Measurements from ENCODE around the gene SHMT1. TPM values are rescaled to one million over a fixed set of nuclear protein-coding genes. Genes with fewer than 3 reads are reported as not detected.

SHMT1 gene
- total and polyA plus RNA-seq, 2 of the 4 experiments (the other 2 are of a cell fraction): 7.5 to 8.1 TPM

DNA sequence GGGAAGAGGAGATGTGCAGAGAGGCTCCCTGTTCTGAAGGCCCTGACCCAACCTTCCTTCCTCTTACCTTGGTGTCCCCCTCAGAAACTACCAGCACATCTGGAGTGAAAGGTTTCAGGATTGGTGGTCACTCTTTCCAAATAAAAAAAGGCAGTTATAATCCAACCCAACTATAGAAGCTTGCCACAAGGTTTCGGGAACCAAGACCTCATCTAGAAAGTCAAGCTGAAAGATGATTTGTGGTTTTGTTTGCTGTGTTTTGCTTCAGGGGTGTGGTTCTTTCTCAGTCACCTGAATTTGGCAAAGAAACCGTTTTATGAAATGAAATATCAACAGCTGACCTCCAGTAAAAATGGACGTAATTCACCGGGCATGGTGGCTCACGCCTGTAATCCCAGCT, 19.3 kb downstream of the SHMT1 start:
- DNase-seq (no peak), ATAC-seq (ENCODE audit: low read depth) (no peak)
- H3K23ac ChIP-seq (ENCODE audit: low read depth, low read length): no peak overlapping the region
- no peak overlapping the region for H3K14ac ChIP-seq (replicated peaks; ENCODE audit: low read depth, low read length)
- peaks cover 5% of the 10 kb centered on the region; the same call in 1 of the 2 replicates for H3K9me1 ChIP-seq (ENCODE audit: insufficient read depth, low read length)
- no peak overlapping the region for H2BK20ac ChIP-seq (ENCODE audit: low read depth, low read length)
- no peak overlapping the region for H4K8ac ChIP-seq (ENCODE audit: low read depth in 2 of 2, low read length in 2 of 2)
- H3K36me3 ChIP-seq (ENCODE audit: control insufficient read depth, insufficient read depth, low read length): peaks cover 11% of the 10 kb centered on the region
- H3K27ac ChIP-seq (ENCODE audit: insufficient read depth, low read length): no peak overlapping the region
- no peaks in the 10 kb centered on the region for H3K4me1 ChIP-seq (ENCODE audit: control insufficient read depth, insufficient read depth, low read length)
- no peak overlapping the region for H3K9ac ChIP-seq (ENCODE audit: low read depth, low read length)
- 72% methylated on average over 3 of the region's 5 CpGs; no CpG with 5 or more reads in 1 of the 2 experiments for WGBS, 2 experiments (ENCODE audit: extremely low coverage in 2 of 2, insufficient read length in 1 of 2)
- H4K20me1 ChIP-seq (ENCODE audit: insufficient read depth, low read length): no peaks in the 10 kb centered on the region
- no peak overlapping the region for H4K91ac ChIP-seq (ENCODE audit: insufficient read depth, low read depth, low read length)
- dilution Hi-C loops (cut with HindIII; ENCODE audit: low sequenced_read_pairs, unreplicated experiment): no loop called here
- CTCF ChIA-PET: no interaction called here
- H3K4me2 ChIP-seq (ENCODE audit: low read depth, low read length): no peak overlapping the region
- TF ChIP-seq MAZ (IDR thresholded peaks at IDR 0.05; ENCODE audit: borderline replicate concordance, low read depth, low read length): no peak
- TF ChIP-seq ELK1 (IDR thresholded peaks at IDR 0.05; ENCODE audit: borderline replicate concordance, low read depth, low read length): no peak
- TF ChIP-seq BHLHE40 (IDR thresholded peaks at IDR 0.05; ENCODE audit: low read depth, low read length): no peak
- no peak for TF ChIP-seq MAFK (IDR thresholded peaks at IDR 0.05; ENCODE audit: low read depth, low read length)
- no peak for TF ChIP-seq CHD1 (IDR thresholded peaks at IDR 0.05; ENCODE audit: low read depth, low read length)
- no peak for TF ChIP-seq MXI1 (IDR thresholded peaks at IDR 0.05; ENCODE audit: borderline replicate concordance, low read depth, low read length)
- no peak for TF ChIP-seq NFE2L2 (IDR thresholded peaks at IDR 0.05; ENCODE audit: low read depth, low read length)
- TF ChIP-seq FOS (IDR thresholded peaks at IDR 0.05; ENCODE audit: low read depth, low read length): no peak
- TF ChIP-seq RFX5 (IDR thresholded peaks at IDR 0.05; ENCODE audit: low read depth, low read length): no peak
- no peak for TF ChIP-seq RAD21 (IDR thresholded peaks at IDR 0.05; ENCODE audit: low read length)
- H2AFZ ChIP-seq (replicated peaks; ENCODE audit: low read length, poor library complexity): no peak overlapping the region
- H3K79me1 ChIP-seq (ENCODE audit: low read depth in 1 of 2, low read length in 2 of 2): no peaks in the 10 kb centered on the region
- no peak overlapping the region for H3K18ac ChIP-seq (ENCODE audit: low read depth, low read length)
- no peak overlapping the region for H2AK9ac ChIP-seq (replicated peaks; ENCODE audit: low read depth, low read length, poor library complexity)
- intact Hi-C loops (cut with micrococcal nuclease): no loop called here
- BruUV-seq (replicated peaks): no TSS peak
- no peak overlapping the region for H3K56ac ChIP-seq (ENCODE audit: extremely low read depth, insufficient read depth, low read length)
- no peak overlapping the region for H2AK5ac ChIP-seq (ENCODE audit: low read depth, low read length)
- no peak overlapping the region for H2BK120ac ChIP-seq (ENCODE audit: low read depth, low read length)
- H3K4ac ChIP-seq (ENCODE audit: low read depth, low read length): no peak overlapping the region
- POLR2A ChIA-PET (ENCODE audit: unreplicated experiment): no interaction called here
- H3K9me3 ChIP-seq (ENCODE audit: control insufficient read depth, insufficient read depth, low read length): no peaks in the 10 kb centered on the region
- H2BK15ac ChIP-seq (ENCODE audit: low read depth, low read length): no peak overlapping the region
- no peaks in the 10 kb centered on the region for H3K27me3 ChIP-seq (ENCODE audit: control insufficient read depth, insufficient read depth, low read length)
- H2BK5ac ChIP-seq (ENCODE audit: low read depth, low read length, poor library complexity, severe bottlenecking): no peak overlapping the region
- H4K5ac ChIP-seq (ENCODE audit: low read depth, low read length): no peak overlapping the region
- H3K4me3 ChIP-seq (ENCODE audit: insufficient read depth, low read depth, low read length): no peak overlapping the region
- in situ Hi-C loops (cut with MboI; ENCODE audit: low sequenced_read_pairs): no loop called here

Measured in IMR-90 (cell line).